K562 (cell line): Measurements from ENCODE around the gene AIPL1. TPM values are rescaled to one million over a fixed set of nuclear protein-coding genes. Genes with fewer than 3 reads are reported as not detected.

Experiments
- ARHGAP35 ChIP-seq: fragments of 450-650 bp; IDR thresholded peaks from 2 replicates; pipeline ENCODE4 v1.6.1; 2018; ENCODE audit not compliant: partially characterized antibody
- FOSL1 ChIP-seq: fragments of 200-800 bp; sonication (Bioruptor generic); conservative IDR thresholded peaks from 2 replicates; pipeline ENCODE4 v1.6.1; 2016; ENCODE audit warnings: missing genetic modification characterization, missing compliant biosample characterization
- FOXJ3 ChIP-seq: sonication (generic); formaldehyde crosslinking; IDR thresholded peaks from 2 replicates; pipeline ENCODE4 v1.4.0; 2020; ENCODE audit warnings: mild to moderate bottlenecking, missing genetic modification reagents
- HDGF ChIP-seq: fragments of 450-650 bp; IDR thresholded peaks from 2 replicates; pipeline ENCODE4 v1.6.1; 2016
- NCOA1 ChIP-seq: fragments of 450-650 bp; IDR thresholded peaks from 2 replicates; pipeline ENCODE4 v1.6.1; 2016; ENCODE audit warnings: low read depth
- RFX5 ChIP-seq: IDR thresholded peaks from 2 replicates; pipeline ENCODE4 v1.6.1; 2011; ENCODE audit warnings: low read depth, mild to moderate bottlenecking, improper control_type of control experiment, low read length
- SMAD4 ChIP-seq: fragments of 250-450 bp; sonication (Bioruptor Pico); conservative IDR thresholded peaks from 2 replicates; pipeline ENCODE4 v1.8.0; 2021; ENCODE audit warnings: inconsistent platforms, mild to moderate bottlenecking, moderate library complexity
- SMARCA5 ChIP-seq: fragments of 450-650 bp; IDR thresholded peaks from 2 replicates; pipeline ENCODE4 v1.6.1; 2016
- ZNF174 ChIP-seq: fragments of 250-450 bp; sonication (Bioruptor Pico); IDR thresholded peaks from 2 replicates; pipeline ENCODE4 v1.4.0; 2020; ENCODE audit warnings: mild to moderate bottlenecking
- polyA plus RNA-seq, 8 experiments: library from polyadenylated mRNA; depleted of rRNA in 4 of 8; stranded (reverse) in 5 of 8; unstranded in 3 of 8; fragments of >200 nt; fragmentation: Nextera tagmentation in 2 of 8; fragmentation: Illumina TruSeq in 1 of 8; extraction: Ambion mirVana in 2 of 8; extraction: Trizol in 1 of 8; gene quantifications; 2 replicates each; pipeline versions ENCODE4 v1.2.1 to v1.2.3, GENCODE V29; 2011 to 2014; ENCODE audit warnings: inconsistent platforms in 1 of 8, missing spikeins in 1 of 8
- total RNA-seq, 7 experiments: library from RNA; depleted of rRNA in 6 of 7; stranded (reverse); fragments of >200 nt in 6 of 7; fragmentation: Illumina TruSeq in 2 of 7; extraction: Trizol in 2 of 7; gene quantifications; 2 replicates each; pipeline versions ENCODE4 v1.2.1 to v1.2.3, GENCODE V29; 2011 to 2021; ENCODE audit warnings: low replicate concordance in 1 of 7
- TF ChIP-seq, protein P1 (sequence below): fragments of 250-450 bp; sonication (Bioruptor Pico); IDR thresholded peaks from 2 replicates; pipeline ENCODE4 v1.5.1; 2021; ENCODE audit warnings: mild to moderate bottlenecking
- TF ChIP-seq, protein P2 (sequence below), 3 experiments: fragments of 200-800 bp in 1 of 3; sonication (Bioruptor generic) in 1 of 3; sonication (generic) in 1 of 3; formaldehyde crosslinking in 1 of 3; IDR thresholded peaks; 2 replicates each; pipeline versions ENCODE4 v1.6.1 to v1.8.0; 2016 to 2022; ENCODE audit warnings: mild to moderate bottlenecking in 2 of 3, missing compliant biosample characterization in 2 of 3, missing genetic modification characterization in 2 of 3, missing genetic modification reagents in 1 of 3
- TF ChIP-seq, protein P3 (sequence below): fragments of 450-650 bp; IDR thresholded peaks from 2 replicates; pipeline ENCODE4 v1.6.1; 2016; ENCODE audit warnings: low read depth
- TF ChIP-seq, protein P4 (sequence below), 2 experiments: IDR thresholded peaks in 1 of 2; conservative IDR thresholded peaks in 1 of 2; 2 replicates each; pipeline ENCODE4 v1.6.1; 2016; ENCODE audit warnings: low read depth in 2 of 2, mild to moderate bottlenecking in 1 of 2, missing compliant biosample characterization in 1 of 2, missing genetic modification characterization in 1 of 2, moderate library complexity in 1 of 2

AIPL1 gene
- total and polyA plus RNA-seq, 9 of the 15 experiments (the other 6 are each of a cell fraction or from before 2014, with no cell fraction given) = not detected

DNA sequence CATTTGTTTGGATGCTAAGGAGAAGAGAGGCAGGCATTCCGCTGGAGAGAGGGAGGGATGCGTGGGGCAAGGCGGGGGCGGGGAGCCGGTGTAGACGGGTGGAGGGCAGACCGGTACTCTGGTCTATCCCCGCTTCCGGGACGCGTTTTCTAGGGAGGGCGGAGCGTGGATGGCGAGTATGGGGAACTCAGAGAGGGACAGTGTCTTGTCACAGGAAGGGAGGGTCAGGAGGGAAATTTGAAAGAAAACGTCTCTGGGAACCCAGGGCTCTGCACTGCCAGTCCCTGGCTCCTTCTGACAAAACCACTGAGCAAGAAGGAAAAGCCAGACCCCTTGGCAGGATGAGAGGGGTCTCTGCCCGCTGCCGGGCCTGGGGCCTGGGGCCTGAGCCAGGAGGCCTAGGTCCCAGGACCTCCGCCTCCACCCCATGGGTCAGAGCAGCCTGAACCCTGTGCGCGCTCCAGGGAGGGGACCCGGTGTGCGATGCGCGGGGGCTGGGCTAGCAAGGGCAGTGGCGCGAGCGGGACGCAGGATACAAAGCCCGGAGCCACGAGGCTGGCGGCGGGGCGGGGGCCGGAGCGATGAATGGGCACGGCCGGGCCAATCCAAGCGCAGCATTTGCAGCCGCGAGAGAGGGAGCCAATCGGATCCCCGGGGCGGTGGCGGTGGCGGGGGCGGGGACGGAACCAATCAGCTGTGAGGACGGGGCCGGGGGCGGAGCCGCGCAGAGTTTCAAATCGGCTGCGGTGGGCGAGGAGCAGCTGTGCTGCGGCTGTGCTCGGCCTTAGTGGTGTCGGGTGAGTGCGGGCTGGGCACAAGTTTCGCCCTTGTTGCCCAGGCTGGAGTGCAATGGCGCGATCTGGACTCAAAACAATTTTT lies 9.0 kb upstream of the AIPL1 start, which contains the start of gene PIMREG (continued):
- TF ChIP-seq ARHGAP35 (no peak), RFX5 (no peak), NCOA1 (no peak), ZNF174 (CRISPR knock-in tag) (no peak), SMARCA5 (no peak), HDGF (no peak), SMAD4 (0 out of 2 replicates have a peak, but pooled peaks have one; percentile 11), FOSL1 (tag) (peak; percentile 38; the same call in 1 of the 2 replicates), FOXJ3 (CRISPR knock-in tag) (no peak)
- TF ChIP-seq, protein P1, sequence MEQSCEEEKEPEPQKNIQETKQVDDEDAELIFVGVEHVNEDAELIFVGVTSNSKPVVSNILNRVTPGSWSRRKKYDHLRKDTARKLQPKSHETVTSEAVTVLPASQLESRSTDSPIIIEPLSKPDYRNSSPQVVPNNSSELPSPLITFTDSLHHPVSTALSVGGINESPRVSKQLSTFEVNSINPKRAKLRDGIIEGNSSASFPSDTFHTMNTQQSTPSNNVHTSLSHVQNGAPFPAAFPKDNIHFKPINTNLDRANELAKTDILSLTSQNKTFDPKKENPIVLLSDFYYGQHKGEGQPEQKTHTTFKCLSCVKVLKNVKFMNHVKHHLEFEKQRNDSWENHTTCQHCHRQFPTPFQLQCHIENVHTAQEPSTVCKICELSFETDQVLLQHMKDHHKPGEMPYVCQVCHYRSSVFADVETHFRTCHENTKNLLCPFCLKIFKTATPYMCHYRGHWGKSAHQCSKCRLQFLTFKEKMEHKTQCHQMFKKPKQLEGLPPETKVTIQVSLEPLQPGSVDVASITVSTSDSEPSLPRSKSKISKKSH = no peak
- TF ChIP-seq, protein P2, sequence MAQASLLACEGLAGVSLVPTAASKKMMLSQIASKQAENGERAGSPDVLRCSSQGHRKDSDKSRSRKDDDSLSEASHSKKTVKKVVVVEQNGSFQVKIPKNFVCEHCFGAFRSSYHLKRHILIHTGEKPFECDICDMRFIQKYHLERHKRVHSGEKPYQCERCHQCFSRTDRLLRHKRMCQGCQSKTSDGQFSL (CRISPR knock-in tag; IDR thresholded peaks at IDR 0.05) = no peak
- TF ChIP-seq, protein P2 (tag; IDR thresholded peaks at IDR 0.05) = no peak
- TF ChIP-seq, protein P3, sequence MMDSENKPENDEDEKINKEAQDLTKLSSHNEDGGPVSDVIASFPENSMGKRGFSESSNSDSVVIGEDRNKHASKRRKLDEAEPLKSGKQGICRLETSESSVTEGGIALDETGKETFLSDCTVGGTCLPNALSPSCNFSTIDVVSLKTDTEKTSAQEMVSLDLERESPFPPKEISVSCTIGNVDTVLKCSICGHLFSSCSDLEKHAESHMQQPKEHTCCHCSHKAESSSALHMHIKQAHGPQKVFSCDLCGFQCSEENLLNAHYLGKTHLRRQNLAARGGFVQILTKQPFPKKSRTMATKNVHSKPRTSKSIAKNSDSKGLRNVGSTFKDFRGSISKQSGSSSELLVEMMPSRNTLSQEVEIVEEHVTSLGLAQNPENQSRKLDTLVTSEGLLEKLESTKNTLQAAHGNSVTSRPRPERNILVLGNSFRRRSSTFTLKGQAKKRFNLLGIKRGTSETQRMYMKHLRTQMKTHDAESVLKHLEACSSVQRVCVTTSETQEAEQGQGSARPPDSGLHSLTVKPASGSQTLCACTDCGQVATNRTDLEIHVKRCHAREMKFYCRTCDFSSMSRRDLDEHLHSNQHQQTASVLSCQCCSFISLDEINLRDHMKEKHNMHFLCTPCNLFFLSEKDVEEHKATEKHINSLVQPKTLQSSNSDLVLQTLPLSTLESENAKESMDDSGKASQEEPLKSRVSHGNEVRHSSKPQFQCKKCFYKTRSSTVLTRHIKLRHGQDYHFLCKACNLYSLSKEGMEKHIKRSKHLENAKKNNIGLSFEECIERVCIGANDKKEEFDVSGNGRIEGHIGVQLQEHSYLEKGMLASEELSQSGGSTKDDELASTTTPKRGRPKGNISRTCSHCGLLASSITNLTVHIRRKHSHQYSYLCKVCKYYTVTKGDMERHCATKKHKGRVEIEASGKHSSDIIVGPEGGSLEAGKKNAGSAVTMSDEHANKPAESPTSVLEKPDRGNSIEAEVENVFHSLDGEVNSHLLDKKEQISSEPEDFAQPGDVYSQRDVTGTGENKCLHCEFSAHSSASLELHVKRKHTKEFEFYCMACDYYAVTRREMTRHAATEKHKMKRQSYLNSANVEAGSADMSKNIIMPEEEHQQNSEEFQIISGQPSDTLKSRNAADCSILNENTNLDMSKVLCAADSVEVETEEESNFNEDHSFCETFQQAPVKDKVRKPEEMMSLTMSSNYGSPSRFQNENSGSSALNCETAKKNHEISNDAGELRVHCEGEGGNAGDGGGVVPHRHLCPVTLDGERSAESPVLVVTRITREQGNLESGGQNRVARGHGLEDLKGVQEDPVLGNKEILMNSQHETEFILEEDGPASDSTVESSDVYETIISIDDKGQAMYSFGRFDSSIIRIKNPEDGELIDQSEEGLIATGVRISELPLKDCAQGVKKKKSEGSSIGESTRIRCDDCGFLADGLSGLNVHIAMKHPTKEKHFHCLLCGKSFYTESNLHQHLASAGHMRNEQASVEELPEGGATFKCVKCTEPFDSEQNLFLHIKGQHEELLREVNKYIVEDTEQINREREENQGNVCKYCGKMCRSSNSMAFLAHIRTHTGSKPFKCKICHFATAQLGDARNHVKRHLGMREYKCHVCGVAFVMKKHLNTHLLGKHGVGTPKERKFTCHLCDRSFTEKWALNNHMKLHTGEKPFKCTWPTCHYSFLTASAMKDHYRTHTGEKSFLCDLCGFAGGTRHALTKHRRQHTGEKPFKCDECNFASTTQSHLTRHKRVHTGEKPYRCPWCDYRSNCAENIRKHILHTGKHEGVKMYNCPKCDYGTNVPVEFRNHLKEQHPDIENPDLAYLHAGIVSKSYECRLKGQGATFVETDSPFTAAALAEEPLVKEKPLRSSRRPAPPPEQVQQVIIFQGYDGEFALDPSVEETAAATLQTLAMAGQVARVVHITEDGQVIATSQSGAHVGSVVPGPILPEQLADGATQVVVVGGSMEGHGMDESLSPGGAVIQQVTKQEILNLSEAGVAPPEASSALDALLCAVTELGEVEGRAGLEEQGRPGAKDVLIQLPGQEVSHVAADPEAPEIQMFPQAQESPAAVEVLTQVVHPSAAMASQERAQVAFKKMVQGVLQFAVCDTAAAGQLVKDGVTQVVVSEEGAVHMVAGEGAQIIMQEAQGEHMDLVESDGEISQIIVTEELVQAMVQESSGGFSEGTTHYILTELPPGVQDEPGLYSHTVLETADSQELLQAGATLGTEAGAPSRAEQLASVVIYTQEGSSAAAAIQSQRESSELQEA = no peak
- TF ChIP-seq, protein P4, sequence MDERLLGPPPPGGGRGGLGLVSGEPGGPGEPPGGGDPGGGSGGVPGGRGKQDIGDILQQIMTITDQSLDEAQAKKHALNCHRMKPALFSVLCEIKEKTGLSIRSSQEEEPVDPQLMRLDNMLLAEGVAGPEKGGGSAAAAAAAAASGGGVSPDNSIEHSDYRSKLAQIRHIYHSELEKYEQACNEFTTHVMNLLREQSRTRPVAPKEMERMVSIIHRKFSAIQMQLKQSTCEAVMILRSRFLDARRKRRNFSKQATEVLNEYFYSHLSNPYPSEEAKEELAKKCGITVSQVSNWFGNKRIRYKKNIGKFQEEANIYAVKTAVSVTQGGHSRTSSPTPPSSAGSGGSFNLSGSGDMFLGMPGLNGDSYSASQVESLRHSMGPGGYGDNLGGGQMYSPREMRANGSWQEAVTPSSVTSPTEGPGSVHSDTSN (CRISPR knock-in tag; IDR thresholded peaks at IDR 0.05; ENCODE audit: low read depth) = no peak
- TF ChIP-seq, protein P4 (tag; conservative IDR thresholded peaks at IDR 0.05; ENCODE audit: low read depth) = no peak
